HepG2 (cell line): ENCODE measurements around the gene PRRC2A. TPM values are rescaled to one million over a fixed set of nuclear protein-coding genes. Genes with fewer than 3 reads are reported as not detected.

Experiments
- ARNT ChIP-seq: fragments of 450-650 bp; IDR thresholded peaks from 2 replicates; pipeline ENCODE4 v1.6.1; 2017
- EED ChIP-seq: sonication (generic); formaldehyde crosslinking; IDR thresholded peaks from 2 replicates; pipeline ENCODE4 v1.5.0; 2020; ENCODE audit warnings: mild to moderate bottlenecking, missing genetic modification reagents
- ERF ChIP-seq: IDR thresholded peaks from 2 replicates; pipeline ENCODE4 v1.6.1; 2018; ENCODE audit warnings: missing biosample characterization, missing genetic modification reagents
- LRRFIP1 ChIP-seq: sonication (generic); formaldehyde crosslinking; conservative IDR thresholded peaks from 2 replicates; pipeline ENCODE4 v1.4.0; 2020; ENCODE audit warnings: missing genetic modification reagents
- MEF2D ChIP-seq: sonication (generic); formaldehyde crosslinking; IDR thresholded peaks from 2 replicates; pipeline ENCODE4 v1.5.1; 2020; ENCODE audit warnings: mild to moderate bottlenecking, missing genetic modification reagents
- NR0B2 ChIP-seq: sonication (generic); formaldehyde crosslinking; IDR thresholded peaks from 2 replicates; pipeline ENCODE4 v1.4.0; 2020; ENCODE audit warnings: mild to moderate bottlenecking, missing genetic modification reagents
- TRIM22 ChIP-seq: fragments of 450-650 bp; IDR thresholded peaks from 2 replicates; pipeline ENCODE4 v1.6.1; 2017
- ZBTB1 ChIP-seq: sonication (generic); formaldehyde crosslinking; IDR thresholded peaks from 2 replicates; pipeline ENCODE4 v1.4.0; 2020; ENCODE audit warnings: missing genetic modification reagents, borderline replicate concordance
- ZBTB37 ChIP-seq: sonication (generic); formaldehyde crosslinking; IDR thresholded peaks from 2 replicates; pipeline ENCODE4 v1.4.0; 2020; ENCODE audit warnings: mild to moderate bottlenecking, missing genetic modification reagents
- ZBTB39 ChIP-seq: sonication (generic); formaldehyde crosslinking; IDR thresholded peaks from 2 replicates; pipeline ENCODE4 v1.5.0; 2020; ENCODE audit warnings: missing genetic modification reagents
- ZFP62 ChIP-seq: sonication (generic); formaldehyde crosslinking; IDR thresholded peaks from 2 replicates; pipeline ENCODE4 v1.4.0; 2020; ENCODE audit warnings: missing genetic modification reagents
- ZGPAT ChIP-seq: IDR thresholded peaks from 2 replicates; pipeline ENCODE4 v1.6.1; 2016; ENCODE audit warnings: mild to moderate bottlenecking
- ZNF609 ChIP-seq: sonication (generic); formaldehyde crosslinking; IDR thresholded peaks from 2 replicates; pipeline ENCODE4 v1.4.0; 2020; ENCODE audit warnings: mild to moderate bottlenecking, missing genetic modification reagents, borderline replicate concordance
- ZNF878 ChIP-seq: sonication (generic); formaldehyde crosslinking; IDR thresholded peaks from 2 replicates; pipeline ENCODE4 v1.8.1; 2023; ENCODE audit warnings: mild to moderate bottlenecking, missing genetic modification reagents, moderate library complexity
- polyA plus RNA-seq, 8 experiments: library from polyadenylated mRNA; depleted of rRNA in 3 of 8; stranded (reverse) in 7 of 8; unstranded in 1 of 8; fragments of >200 nt; fragmentation: Illumina TruSeq in 4 of 8; extraction: Trizol in 4 of 8; gene quantifications; 2 replicates each; pipeline versions ENCODE4 v1.2.1 to v1.2.3, GENCODE V29; 2011 to 2016; ENCODE audit warnings: low read depth in 4 of 8, missing spikeins in 1 of 8, mixed read lengths in 1 of 8; ENCODE audit not compliant: insufficient read depth in 1 of 8
- total RNA-seq, 5 experiments: library from RNA; depleted of rRNA; stranded (reverse); fragments of >200 nt; fragmentation: Illumina TruSeq; extraction: Trizol; gene quantifications; 2 replicates each; pipeline ENCODE4 v1.2.3, GENCODE V29; 2016; ENCODE audit warnings: low read depth in 1 of 5

The PRRC2A gene
- total and polyA plus RNA-seq, 2 of the 13 experiments (the other 11 are each of a cell fraction or from before 2014, with no cell fraction given), result 38.9 to 47.4 TPM

- TF ChIP-seq ZBTB39 (CRISPR knock-in tag), result no peak
- TF ChIP-seq NR0B2 (CRISPR knock-in tag), result no peak
- 0 out of 2 replicates have a peak, but pooled peaks have one; percentile 5 for TF ChIP-seq ZNF878 (CRISPR knock-in tag)
- no peak for TF ChIP-seq TRIM22
- TF ChIP-seq ZNF609 (CRISPR knock-in tag), result no peak
- no peak for TF ChIP-seq ERF (CRISPR knock-in tag)
- TF ChIP-seq LRRFIP1, result no peak
- TF ChIP-seq ZBTB37 (CRISPR knock-in tag), result 0 out of 2 replicates have a peak, but pooled peaks have one; percentile 59
- TF ChIP-seq ZFP62, result 0 out of 2 replicates have a peak, but pooled peaks have one; percentile 28
- no peak for TF ChIP-seq ZBTB1 (CRISPR knock-in tag)
- no peak for TF ChIP-seq ZGPAT (CRISPR knock-in tag)
- TF ChIP-seq MEF2D (CRISPR knock-in tag), result no peak
- TF ChIP-seq ARNT, result peak; percentile 76; the same call in 1 of the 2 replicates
- TF ChIP-seq EED (CRISPR knock-in tag), result peak; percentile 4; the same call in 1 of the 2 replicates
These were observed 915 bp downstream of the PRRC2A start (continued) for GRCh38 chr6:31621320-31621939.
